ENCODE measurements around the gene BROX.

BROX gene

DNA sequence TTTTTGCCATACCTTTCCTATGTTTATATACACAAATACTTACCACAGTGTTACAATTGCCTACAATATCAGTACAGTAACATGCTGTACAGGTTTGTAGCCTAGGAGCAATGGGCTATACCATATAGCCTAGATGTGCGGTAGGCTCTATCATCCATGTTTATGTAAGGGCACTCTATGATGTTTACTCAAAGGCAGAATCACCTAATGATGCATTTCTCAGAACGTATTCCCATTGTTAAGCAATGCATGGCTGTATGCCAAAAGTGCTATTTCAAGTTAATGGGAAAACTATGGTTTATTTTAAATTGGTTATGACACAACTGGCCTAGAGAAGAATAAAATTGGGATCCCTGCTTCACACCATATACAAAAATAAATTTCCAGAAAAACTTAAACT is 65.6 kb downstream of the BROX start:
- DNase-seq (ENCODE audit: low read depth): no peak

DNA sequence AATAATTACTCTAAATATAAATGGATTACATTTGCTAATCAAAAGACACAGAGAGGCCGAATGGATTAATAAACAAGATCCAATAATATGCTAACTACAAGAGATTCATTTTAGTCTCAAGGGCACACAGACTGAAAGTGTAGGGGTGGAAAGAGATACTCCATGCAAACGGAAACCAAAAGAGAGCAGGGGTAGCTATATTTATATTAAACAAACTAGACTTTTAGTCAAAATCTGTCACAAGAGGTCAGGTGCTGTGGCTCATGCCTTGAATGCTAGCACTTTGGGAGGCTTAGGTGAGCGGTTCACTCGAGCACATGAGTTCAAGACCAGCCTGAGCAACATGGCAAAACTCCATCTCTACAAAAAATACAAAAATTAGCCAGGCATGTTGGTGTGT is 68.9 kb downstream of the BROX start:
- no peak for DNase-seq (ENCODE audit: low read depth)

DNA sequence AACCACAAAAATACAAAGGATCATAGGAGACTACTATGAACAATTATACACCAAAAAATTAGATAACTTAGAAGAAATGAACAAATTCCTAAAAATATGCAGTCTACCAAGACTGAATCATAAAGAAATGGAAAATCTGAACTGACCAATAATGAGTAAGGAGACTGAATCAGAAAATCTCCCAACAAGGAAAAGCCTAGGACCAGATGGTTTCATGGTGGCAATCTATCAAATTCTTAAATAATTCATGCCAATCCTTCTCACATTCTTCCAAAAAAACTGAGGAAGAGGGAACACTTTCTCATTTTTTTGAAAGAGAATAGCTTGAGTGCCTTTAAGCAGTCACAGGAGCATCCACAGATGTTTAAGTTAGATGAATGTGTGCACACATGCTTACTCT is 70.7 kb downstream of the BROX start:
- no peak for DNase-seq (ENCODE audit: low read depth)

DNA sequence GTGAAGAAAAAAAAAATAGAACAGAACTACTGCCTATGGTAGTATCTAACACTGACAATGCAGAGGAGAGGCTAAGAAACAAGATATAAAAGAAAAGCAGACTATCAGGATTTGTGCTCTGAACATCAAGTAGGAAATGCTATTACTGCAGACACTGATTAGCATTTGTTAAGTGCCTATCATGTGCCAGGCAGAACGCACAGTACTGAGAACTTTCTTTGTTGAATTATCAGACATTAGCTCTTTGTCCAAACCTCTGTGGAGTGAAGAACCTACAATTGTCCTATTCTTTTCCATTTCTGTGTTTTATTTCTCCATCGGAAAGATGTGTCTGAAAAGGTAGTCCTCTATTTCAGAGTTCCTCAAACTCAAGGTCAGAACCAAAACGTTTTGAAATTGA is 72.0 kb downstream of the BROX start:
- no peak for DNase-seq (ENCODE audit: low read depth)

Measured in stimulated activated CD8-positive, alpha-beta memory T cell treated with anti-CD3 and anti-CD28 coated beads, Interleukin-15, amount 100 ng/mL, for 1 hour (primary cell).